Natural killer cell treated with Interleukin-12 subunit alpha and Interleukin-12 subunit beta and Interleukin-15 and Interleukin-18, amount 100 ng/mL, for 72 hours (primary cell): ENCODE measurements around the gene ADGRG3. TPM values are rescaled to one million over a fixed set of nuclear protein-coding genes. Genes with fewer than 3 reads are reported as not detected.
A peak's percentile ranks its signal among the peaks of the same experiment; 100 is the strongest.
"Not testable (repeated sequence)": the region's sequence is repeated elsewhere in the genome, so short reads cannot be mapped to it uniquely, and the experiment has no call there.

Experiments
- ATAC-seq, 2 donors: fragments of 150-1000 bp; cut with Tn5 transposase in 1 of 2; sonication (Bioruptor Pico), chemical (Tn5 transposase) in 1 of 2; 2 replicates each; pipeline ENCODE4 v1.10.0; 2021
- DNase-seq: peaks from one replicate; pipeline ENCODE4 v3.0.0; 2022; ENCODE audit warnings: low spot score
- H3K27ac Mint-ChIP-seq, 2 donors: 1 replicate in 1 of 2; 2 replicates in 1 of 2; pipeline ENCODE4 v1.8.0; 2022; ENCODE audit warnings: mixed read lengths in 2 of 2, mild to moderate bottlenecking in 1 of 2, moderate library complexity in 1 of 2
- H3K27me3 Mint-ChIP-seq, 2 donors: 1 replicate in 1 of 2; 2 replicates in 1 of 2; pipeline ENCODE4 v1.8.0; 2022; ENCODE audit warnings: mixed read lengths in 2 of 2
- H3K36me3 Mint-ChIP-seq: one replicate; pipeline ENCODE4 v1.8.0; 2022; ENCODE audit warnings: mixed read lengths
- H3K4me1 Mint-ChIP-seq, 2 donors: 1 replicate in 1 of 2; 2 replicates in 1 of 2; pipeline ENCODE4 v1.8.0; 2022; ENCODE audit warnings: low read depth in 2 of 2, mixed read lengths in 2 of 2, mild to moderate bottlenecking in 1 of 2
- H3K4me3 Mint-ChIP-seq: one replicate; pipeline ENCODE4 v1.8.0; 2022; ENCODE audit warnings: mixed read lengths
- H3K9me3 Mint-ChIP-seq: 2 replicates; pipeline ENCODE4 v1.8.0; 2022; ENCODE audit warnings: mixed read lengths
- total RNA-seq, 2 donors: library from RNA; stranded (reverse); gene quantifications; one replicate each; pipeline ENCODE4 v1.2.3, GENCODE V29; 2022

ADGRG3 gene
- total RNA-seq, 2 donors from 2014 or later, result 25.4 to 28.9 TPM

GRCh38 chr16:57720142-57720575 lies 52.1 kb downstream of the ADGRG3 start:
- DNase-seq (peak; percentile 72), ATAC-seq (peak; percentile 84 to 87)
- Mint-ChIP-seq H3K4me3 (no peak overlapping the region), H3K4me1 (peaks cover 9 to 10% of the 10 kb centered on the region in 2 donors), H3K36me3 (no peaks in the 10 kb centered on the region), H3K27me3 (no peaks in the 10 kb centered on the region), H3K9me3 (no peaks in the 10 kb centered on the region), H3K27ac (peak overlapping the region in 1 of 2 donors; percentile 9)

- ATAC-seq (no peak), DNase-seq (no peak)
- Mint-ChIP-seq H3K36me3 (no peaks in the 10 kb centered on the region), H3K27me3 (no peaks in the 10 kb centered on the region), H3K9me3 (no peaks in the 10 kb centered on the region), H3K27ac (no peak overlapping the region), H3K4me3 (no peak overlapping the region), H3K4me1 (peaks cover 9 to 11% of the 10 kb centered on the region in 2 donors)
These were observed 53.5 kb downstream of the ADGRG3 start for GRCh38 chr16:57721356-57722209.

DNA sequence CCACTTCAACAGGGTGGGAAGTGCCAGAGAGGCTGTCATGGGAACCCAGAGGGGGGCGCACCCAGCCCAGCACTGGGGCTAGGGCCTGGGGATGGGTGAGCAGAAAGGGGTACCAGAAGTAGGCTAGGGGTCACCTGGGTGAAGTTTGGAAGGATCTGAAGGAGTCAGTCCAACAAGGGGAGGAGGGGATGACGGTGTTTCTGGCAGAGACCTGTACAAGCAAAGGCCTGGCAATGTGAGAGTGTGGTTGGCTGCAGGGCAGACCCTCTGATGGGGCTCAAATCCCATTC lies 54.0 kb downstream of the ADGRG3 start:
- peaks cover 9 to 11% of the 10 kb centered on the region in 2 donors for H3K4me1 Mint-ChIP-seq
- ATAC-seq, result no peak

DNA sequence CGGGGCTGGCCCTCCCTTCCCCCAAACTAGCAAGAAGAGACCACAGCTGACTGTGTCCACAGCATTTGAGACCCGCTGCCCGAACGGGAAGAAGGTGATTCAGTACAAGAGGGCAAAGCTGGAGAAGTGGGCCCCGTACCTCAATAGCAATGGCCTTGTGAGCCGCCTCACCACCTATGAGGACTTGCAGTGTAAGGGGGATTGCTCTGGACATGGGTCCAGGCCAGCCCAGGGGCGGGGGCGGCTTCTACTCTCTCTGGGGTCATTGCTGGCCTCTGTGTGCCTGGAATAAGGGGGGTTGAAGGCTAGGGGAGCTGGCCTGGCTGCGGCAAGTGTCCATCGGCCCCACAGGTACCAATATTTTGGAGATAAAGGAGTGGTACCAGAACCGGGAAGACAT lies 54.5 kb downstream of the ADGRG3 start:
- no peak overlapping the region for H3K4me3 Mint-ChIP-seq
- no peak for DNase-seq
- H3K27ac Mint-ChIP-seq, result no peak overlapping the region
- no peaks in the 10 kb centered on the region for H3K9me3 Mint-ChIP-seq
- ATAC-seq, result no peak
- H3K4me1 Mint-ChIP-seq, result peaks cover 9 to 11% of the 10 kb centered on the region in 2 donors
- no peaks in the 10 kb centered on the region for H3K27me3 Mint-ChIP-seq
- no peaks in the 10 kb centered on the region for H3K36me3 Mint-ChIP-seq

More for the DNA sequence above, 54.0 kb downstream of the ADGRG3 start:
- Mint-ChIP-seq H3K27me3 (no peaks in the 10 kb centered on the region), H3K4me3 (no peak overlapping the region), H3K9me3 (no peaks in the 10 kb centered on the region), H3K27ac (no peak overlapping the region), H3K36me3 (no peaks in the 10 kb centered on the region)
- DNase-seq, result no peak

DNA sequence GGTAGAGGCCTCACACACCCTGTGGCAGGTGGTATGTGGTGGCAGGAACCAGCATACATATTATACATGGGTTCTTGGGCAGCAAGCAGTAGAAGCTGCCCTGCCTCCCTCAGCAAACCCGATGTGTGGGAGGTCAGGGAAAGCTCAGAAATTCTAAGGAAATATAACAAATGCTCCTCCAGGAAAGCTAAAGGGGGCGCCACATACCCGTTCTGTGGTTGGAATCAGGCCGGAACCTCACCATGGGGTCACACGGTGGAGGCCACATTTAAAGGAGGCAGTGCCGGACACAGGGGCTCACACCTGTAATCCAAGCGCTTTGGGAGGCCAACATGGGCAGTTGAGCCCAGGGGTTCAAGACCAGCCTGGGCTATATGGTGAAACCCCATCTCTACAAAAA lies 55.1 kb downstream of the ADGRG3 start:
- H3K36me3 Mint-ChIP-seq, result no peaks in the 10 kb centered on the region
- H3K4me3 Mint-ChIP-seq, result no peak overlapping the region
- H3K27me3 Mint-ChIP-seq, result no peaks in the 10 kb centered on the region
- peaks cover 9 to 11% of the 10 kb centered on the region in 2 donors for H3K4me1 Mint-ChIP-seq
- ATAC-seq (no peak), DNase-seq (no peak)
- no peak overlapping the region for H3K27ac Mint-ChIP-seq
- no peaks in the 10 kb centered on the region for H3K9me3 Mint-ChIP-seq

DNA sequence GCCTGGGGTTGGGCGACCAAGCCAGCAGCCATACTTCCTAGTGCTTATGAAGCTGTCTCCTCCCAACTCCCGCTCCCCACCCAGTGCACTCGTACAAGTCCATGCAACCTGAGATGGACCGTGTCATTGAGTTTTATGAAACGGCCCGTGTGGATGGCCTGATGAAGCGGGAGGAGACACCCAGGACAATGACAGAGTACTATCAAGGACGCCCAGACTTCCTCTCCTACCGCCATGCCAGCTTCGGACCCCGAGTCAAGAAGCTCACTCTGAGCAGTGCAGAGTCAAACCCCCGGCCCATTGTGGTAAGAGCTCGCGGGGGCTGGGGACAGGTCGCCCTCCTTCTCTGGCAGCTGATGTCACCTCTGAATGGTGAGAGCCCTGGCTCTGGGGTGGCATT lies 56.4 kb downstream of the ADGRG3 start:
- Mint-ChIP-seq H3K36me3 (no peaks in the 10 kb centered on the region), H3K27ac (no peak overlapping the region), H3K4me3 (no peak overlapping the region), H3K4me1 (peaks cover 8 to 11% of the 10 kb centered on the region in 2 donors), H3K9me3 (no peaks in the 10 kb centered on the region), H3K27me3 (no peaks in the 10 kb centered on the region)
- ATAC-seq, result no peak
- DNase-seq, result no peak

- Mint-ChIP-seq H3K4me1 (peaks cover 4 to 7% of the 10 kb centered on the region in 2 donors), H3K27me3 (no peaks in the 10 kb centered on the region), H3K27ac (no peak overlapping the region), H3K9me3 (no peaks in the 10 kb centered on the region), H3K36me3 (no peaks in the 10 kb centered on the region), H3K4me3 (no peak overlapping the region)
- no peak for ATAC-seq
- DNase-seq, result no peak
These were observed 57.0 kb downstream of the ADGRG3 start for GRCh38 chr16:57725151-57725550.

GRCh38 chr16:57725554-57725953 lies 57.4 kb downstream of the ADGRG3 start:
- DNase-seq (no peak), ATAC-seq (no peak)
- Mint-ChIP-seq H3K9me3 (no peaks in the 10 kb centered on the region), H3K27me3 (no peaks in the 10 kb centered on the region), H3K27ac (no peak overlapping the region), H3K4me1 (peaks cover under 1 to 4% of the 10 kb centered on the region in 2 donors), H3K4me3 (no peak overlapping the region), H3K36me3 (no peaks in the 10 kb centered on the region)

DNA sequence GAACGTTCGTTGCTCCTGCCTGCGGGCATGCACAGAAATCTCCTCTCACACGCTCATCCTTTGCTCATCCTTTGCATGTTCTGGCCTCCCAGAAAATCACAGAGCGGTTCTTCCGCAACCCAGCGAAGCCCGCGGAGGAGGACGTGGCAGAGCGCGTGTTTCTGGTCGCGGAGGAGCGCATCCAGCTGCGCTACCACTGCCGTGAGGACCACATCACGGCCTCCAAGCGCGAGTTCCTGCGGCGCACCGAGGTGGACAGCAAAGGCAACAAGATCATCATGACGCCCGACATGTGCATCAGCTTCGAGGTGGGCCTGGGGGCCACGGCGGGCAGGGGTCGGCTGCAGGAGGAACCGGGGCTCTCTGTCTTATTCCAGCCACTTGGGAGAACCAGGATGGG lies 57.9 kb downstream of the ADGRG3 start:
- ATAC-seq (no peak), DNase-seq (no peak)
- Mint-ChIP-seq H3K36me3 (no peaks in the 10 kb centered on the region), H3K9me3 (no peaks in the 10 kb centered on the region), H3K27me3 (no peaks in the 10 kb centered on the region), H3K27ac (no peak overlapping the region), H3K4me1 (peaks cover 0 to 4% of the 10 kb centered on the region in 2 donors), H3K4me3 (no peak overlapping the region)

DNA sequence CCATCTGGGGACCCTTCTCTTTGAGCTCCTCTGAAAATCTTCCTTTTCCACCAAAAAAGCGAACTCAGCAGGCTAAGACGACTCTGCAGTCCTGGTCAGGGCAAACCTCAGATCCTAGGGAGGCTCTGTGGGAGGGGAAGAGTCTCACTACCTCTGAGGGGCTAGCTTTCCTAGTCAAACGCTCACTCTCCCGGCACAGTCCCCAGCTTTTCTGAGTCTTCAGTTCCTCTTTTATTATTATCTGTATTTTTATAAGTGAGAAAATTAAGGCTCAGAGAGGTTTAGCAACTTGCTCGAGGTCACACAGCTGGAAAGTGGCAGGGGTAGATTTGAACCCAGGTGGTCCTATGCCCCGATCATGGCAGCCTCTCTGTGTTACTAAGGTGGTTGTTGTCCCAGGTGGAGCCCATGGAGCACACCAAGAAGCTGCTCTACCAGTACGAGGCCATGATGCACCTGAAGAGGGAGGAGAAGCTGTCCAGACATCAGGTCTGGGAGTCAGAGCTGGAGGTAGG lies 58.4 kb downstream of the ADGRG3 start:
- no peak overlapping the region for H3K4me3 Mint-ChIP-seq

GRCh38 chr16:57727610-57728009 lies 59.5 kb downstream of the ADGRG3 start:
- DNase-seq (no peak), ATAC-seq (no peak)
- H3K36me3 Mint-ChIP-seq, result no peaks in the 10 kb centered on the region
- no peaks in the 10 kb centered on the region for H3K27me3 Mint-ChIP-seq
- H3K27ac Mint-ChIP-seq, result no peak overlapping the region
- no peaks in the 10 kb centered on the region for H3K9me3 Mint-ChIP-seq
- no peak overlapping the region for H3K4me3 Mint-ChIP-seq
- H3K4me1 Mint-ChIP-seq, result peaks cover 0 to 8% of the 10 kb centered on the region in 2 donors

More for the DNA sequence above, 58.4 kb downstream of the ADGRG3 start:
- ATAC-seq, result no peak
- DNase-seq, result no peak
- H3K4me1 Mint-ChIP-seq, result peaks cover 0 to 7% of the 10 kb centered on the region in 2 donors
- H3K9me3 Mint-ChIP-seq, result no peaks in the 10 kb centered on the region
- H3K27ac Mint-ChIP-seq, result no peak overlapping the region
- no peaks in the 10 kb centered on the region for H3K27me3 Mint-ChIP-seq
- H3K36me3 Mint-ChIP-seq, result no peaks in the 10 kb centered on the region

DNA sequence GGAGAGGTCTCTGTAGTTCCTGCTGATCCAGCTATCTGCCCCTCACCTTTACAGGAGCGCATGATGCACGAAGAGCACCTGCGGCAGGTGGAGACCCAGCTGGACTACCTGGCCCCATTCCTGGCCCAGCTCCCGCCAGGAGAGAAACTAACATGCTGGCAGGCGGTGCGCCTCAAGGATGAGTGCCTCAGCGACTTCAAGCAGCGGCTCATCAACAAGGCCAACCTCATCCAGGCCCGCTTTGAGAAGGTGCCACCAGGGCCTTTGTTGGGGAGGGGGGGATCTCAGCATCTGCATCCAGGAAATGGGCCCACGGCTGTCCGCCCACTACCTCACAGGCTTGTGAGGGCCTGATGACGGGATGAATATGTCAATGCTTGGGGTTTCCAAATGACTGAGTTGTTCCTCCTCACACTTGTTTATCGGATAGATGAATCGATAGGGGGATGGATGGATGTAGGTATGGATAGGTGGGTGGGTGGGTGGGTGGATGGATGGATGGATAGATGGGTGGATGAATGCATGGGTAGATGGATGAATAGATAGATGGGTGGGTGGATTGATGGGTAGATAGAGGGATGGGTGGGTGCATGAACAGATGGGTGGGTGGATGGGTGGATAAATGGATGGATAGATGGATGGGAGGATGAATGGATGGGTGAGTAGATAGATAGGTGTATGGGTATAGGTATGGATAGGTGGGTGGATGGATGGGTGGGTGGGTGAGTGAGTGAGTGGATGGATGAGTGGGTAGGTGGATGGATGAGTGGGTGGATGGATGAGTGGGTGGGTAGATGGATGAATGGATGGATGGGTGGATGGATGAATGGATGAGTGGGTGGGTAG lies 60.5 kb downstream of the ADGRG3 start:
- peaks cover 5% of the 10 kb centered on the region for H3K36me3 Mint-ChIP-seq
- no peaks in the 10 kb centered on the region for H3K9me3 Mint-ChIP-seq
- H3K4me3 Mint-ChIP-seq, result no peak overlapping the region
- ATAC-seq (no peak), DNase-seq (no peak)
- H3K4me1 Mint-ChIP-seq, result peaks cover 0 to 10% of the 10 kb centered on the region in 2 donors
- H3K27ac Mint-ChIP-seq, result no peak overlapping the region
- H3K27me3 Mint-ChIP-seq, result no peaks in the 10 kb centered on the region

GRCh38 chr16:57729182-57729484 lies 61.0 kb downstream of the ADGRG3 start:
- H3K27me3 Mint-ChIP-seq, result no peaks in the 10 kb centered on the region
- peaks cover 5% of the 10 kb centered on the region for H3K36me3 Mint-ChIP-seq
- H3K4me3 Mint-ChIP-seq, result no peak overlapping the region
- no peak for ATAC-seq
- H3K4me1 Mint-ChIP-seq, result peaks cover 0 to 10% of the 10 kb centered on the region in 2 donors
- no peak for DNase-seq
- H3K9me3 Mint-ChIP-seq, result no peaks in the 10 kb centered on the region
- no peak overlapping the region for H3K27ac Mint-ChIP-seq

GRCh38 chr16:57729852-57730251 lies 61.7 kb downstream of the ADGRG3 start:
- not testable (repeated sequence) for H3K9me3 Mint-ChIP-seq, H3K27me3 Mint-ChIP-seq, H3K36me3 Mint-ChIP-seq, H3K4me3 Mint-ChIP-seq, H3K27ac Mint-ChIP-seq, DNase-seq, ATAC-seq, H3K4me1 Mint-ChIP-seq
